SK-N-MC (cell line): ENCODE measurements around the gene DCAF16.

Experiments
- EZH2 ChIP-seq: fragments of 200-600 bp; sonication (generic); IDR thresholded peaks from one replicate; pipeline ENCODE4 v1.6.1; 2017; ENCODE audit warnings: antibody characterized with exemption
- FOXP2 ChIP-seq: optimal IDR thresholded peaks from 2 replicates; pipeline ENCODE3; 2011; ENCODE audit warnings: mild to moderate bottlenecking, moderate library complexity; ENCODE audit not compliant: insufficient read depth; ENCODE audit errors: extremely low read length, control extremely low read depth
- POLR2AphosphoS5 ChIP-seq: IDR thresholded peaks from 2 replicates; pipeline ENCODE4 v1.6.1; 2012; ENCODE audit warnings: mild to moderate bottlenecking, low read depth, low read length, borderline replicate concordance

DNA sequence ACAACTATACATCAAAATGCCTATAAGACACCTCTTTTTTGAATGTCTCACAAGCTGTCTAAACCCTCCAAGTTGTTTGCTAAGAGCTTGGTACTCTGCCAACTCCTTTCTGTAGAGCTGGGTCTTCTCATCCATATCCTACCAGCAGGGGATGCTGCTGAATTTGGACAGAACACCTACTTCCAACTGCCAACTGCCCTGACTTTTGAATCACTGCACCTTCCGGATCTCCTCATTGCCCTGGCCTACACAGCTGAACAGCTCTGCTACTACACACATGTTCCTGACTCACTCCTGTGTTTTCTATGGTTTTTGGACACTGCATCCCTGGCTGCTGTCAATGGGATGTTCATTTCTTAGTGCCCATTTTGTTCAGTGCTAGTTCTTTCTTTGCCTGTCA, 47.8 kb downstream of the DCAF16 start:
- TF ChIP-seq POLR2AphosphoS5 (no peak), EZH2 (no peak), FOXP2 (no peak)
